C4-2B (cell line): ENCODE measurements around the gene TDRD9.

Experiments used
- H3K27ac ChIP-seq: fragments of 450-650 bp; 2 replicates; pipeline ENCODE4 v1.5.1; 2017
- ZFX ChIP-seq: fragments of 450-650 bp; IDR thresholded peaks from 2 replicates; pipeline ENCODE4 v1.6.1; 2017
- TF ChIP-seq, protein P1 (sequence below): fragments of 450-650 bp; conservative IDR thresholded peaks from 2 replicates; pipeline ENCODE4 v1.5.1; 2017; ENCODE audit warnings: mild to moderate bottlenecking

The TDRD9 gene

DNA sequence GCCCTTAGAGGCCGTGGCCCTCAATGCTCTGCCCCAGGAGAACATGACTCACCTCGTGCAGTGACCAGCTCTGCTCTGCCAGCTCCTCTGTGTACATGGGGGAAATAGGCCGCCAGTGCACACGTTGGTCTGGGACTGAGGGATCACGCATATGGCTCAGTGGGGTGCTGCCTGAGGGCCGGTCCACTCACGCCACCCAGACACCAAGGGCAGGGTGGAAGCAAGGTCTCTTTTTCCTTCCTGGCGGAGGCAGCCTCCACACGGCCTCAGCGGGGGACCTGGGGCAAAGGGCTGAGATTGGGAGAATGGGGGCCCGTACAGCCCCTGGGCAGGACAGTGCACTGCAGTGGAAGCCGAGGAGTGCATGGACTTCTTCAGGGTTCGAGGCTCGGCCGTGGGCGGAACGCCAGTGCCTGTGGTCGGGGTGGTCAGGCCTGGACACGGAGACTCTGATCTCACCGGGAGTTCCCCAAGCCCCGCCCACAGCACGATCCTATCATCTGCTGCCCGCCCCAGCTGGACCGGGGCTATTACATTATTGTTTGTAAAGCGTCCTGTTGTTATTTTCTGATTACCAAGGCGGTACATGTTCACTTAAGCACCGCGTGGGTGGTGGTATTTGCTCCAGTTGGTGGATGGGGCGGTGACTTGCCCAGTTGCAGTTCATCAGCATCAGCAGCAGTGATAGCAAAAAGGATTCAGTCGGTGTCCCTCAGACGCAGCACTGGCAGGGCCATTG lies 38.8 kb upstream of the TDRD9 start:
- TF ChIP-seq ZFX: no peak
- TF ChIP-seq, protein P1, sequence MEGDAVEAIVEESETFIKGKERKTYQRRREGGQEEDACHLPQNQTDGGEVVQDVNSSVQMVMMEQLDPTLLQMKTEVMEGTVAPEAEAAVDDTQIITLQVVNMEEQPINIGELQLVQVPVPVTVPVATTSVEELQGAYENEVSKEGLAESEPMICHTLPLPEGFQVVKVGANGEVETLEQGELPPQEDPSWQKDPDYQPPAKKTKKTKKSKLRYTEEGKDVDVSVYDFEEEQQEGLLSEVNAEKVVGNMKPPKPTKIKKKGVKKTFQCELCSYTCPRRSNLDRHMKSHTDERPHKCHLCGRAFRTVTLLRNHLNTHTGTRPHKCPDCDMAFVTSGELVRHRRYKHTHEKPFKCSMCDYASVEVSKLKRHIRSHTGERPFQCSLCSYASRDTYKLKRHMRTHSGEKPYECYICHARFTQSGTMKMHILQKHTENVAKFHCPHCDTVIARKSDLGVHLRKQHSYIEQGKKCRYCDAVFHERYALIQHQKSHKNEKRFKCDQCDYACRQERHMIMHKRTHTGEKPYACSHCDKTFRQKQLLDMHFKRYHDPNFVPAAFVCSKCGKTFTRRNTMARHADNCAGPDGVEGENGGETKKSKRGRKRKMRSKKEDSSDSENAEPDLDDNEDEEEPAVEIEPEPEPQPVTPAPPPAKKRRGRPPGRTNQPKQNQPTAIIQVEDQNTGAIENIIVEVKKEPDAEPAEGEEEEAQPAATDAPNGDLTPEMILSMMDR: no peak
- H3K27ac ChIP-seq: peak overlapping the region; percentile 77; the same call in 1 of the 2 replicates

GRCh38 chr14:103890052-103890371 lies 38.2 kb upstream of the TDRD9 start:
- peak overlapping the region; percentile 77 for H3K27ac ChIP-seq
- TF ChIP-seq, protein P1: no peak
- no peak for TF ChIP-seq ZFX

DNA sequence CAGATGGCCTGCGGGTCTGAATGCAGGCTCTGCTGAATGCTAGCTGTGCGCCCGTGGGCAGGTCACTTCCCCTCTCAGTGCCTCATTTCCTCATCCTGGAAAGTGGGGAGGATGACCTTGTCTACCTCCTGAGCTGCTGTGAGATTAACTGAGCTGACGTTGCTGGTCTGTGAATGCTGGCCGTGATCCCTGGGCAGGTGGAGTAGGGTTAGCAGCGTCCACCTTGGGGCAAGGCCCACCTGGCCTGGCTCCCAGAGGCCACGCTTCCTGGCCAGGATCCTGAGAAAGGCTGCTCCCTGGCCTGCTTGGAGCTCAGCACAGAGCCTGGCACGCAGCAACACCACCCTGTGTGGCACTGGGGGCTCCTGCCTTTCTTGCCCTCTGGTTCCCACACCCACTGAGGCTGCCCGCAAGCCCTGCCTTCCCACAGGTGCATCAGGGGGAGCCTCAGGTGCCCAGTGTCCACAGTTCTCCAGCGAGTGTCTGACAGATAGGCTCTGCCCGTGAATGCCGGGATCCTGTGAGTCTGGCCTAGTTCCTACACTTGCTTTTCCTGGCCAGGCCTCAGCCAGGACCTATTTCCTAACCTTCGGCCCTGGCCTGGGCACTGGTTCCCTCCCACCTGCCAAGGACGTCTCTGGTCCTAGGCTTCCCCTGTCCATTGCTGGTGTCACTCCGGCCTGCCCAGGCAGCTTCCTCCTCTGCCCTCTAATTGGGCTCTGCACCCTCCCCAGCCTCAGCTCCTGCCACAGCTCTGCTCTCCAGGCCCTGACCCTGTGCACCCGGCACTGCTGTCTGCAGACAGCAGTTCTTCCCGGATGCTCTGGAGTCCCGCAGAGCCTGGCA lies 37.2 kb upstream of the TDRD9 start:
- peak; percentile 86; the same call in 1 of the 2 replicates for TF ChIP-seq ZFX
- TF ChIP-seq, protein P1: no peak
- peak overlapping the region; percentile 77 for H3K27ac ChIP-seq

GRCh38 chr14:103891667-103892215 lies 36.5 kb upstream of the TDRD9 start:
- peak overlapping the region; percentile 77 for H3K27ac ChIP-seq
- TF ChIP-seq, protein P1: no peak
- TF ChIP-seq ZFX: no peak

- H3K27ac ChIP-seq: peak overlapping the region; percentile 77
Observed at GRCh38 chr14:103892247-103892646, 36.0 kb upstream of the TDRD9 start.

DNA sequence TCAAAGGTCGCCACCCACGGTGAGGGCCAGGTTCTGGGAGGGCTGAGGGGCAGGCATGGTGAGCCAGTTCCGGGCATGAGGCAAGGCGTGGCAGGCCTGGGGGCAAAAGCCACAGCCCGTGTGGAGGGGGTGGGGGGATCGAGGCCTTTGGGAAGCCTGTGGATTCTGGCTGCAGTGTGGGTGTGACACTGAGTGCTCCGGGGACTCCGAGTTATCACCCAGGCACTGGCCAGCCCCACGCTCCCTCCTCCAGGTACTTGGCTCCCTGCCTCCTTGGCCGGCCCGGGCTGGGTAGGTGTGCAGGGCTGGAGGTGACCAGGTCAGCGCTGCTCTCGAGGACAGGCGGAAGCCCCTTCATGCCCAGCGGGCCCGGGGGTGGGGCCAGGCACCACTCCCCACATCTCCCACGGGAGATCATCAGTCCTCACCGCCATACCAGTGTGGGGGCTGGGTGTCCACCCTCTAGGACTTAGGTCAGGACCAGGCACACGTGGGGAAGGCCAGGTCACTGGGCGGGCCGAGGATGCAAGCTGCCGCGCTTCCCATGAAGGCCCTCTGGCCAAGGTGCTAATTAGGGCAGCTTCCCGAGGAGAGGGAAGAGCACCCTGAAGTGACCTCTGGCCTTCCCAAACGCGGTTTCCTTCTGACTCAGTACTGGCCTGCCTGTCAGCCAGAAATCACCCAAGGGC lies 34.1 kb upstream of the TDRD9 start:
- no peak overlapping the region for H3K27ac ChIP-seq
- TF ChIP-seq ZFX: no peak
- TF ChIP-seq, protein P1: no peak

More at GRCh38 chr14:103892247-103892646, 36.0 kb upstream of the TDRD9 start:
- TF ChIP-seq ZFX: no peak
- TF ChIP-seq, protein P1: no peak
